ENCODE data around the gene TRIM33. TPM values are rescaled to one million over a fixed set of nuclear protein-coding genes. Genes with fewer than 3 reads are reported as not detected.

Gene TRIM33
- total RNA-seq, 1 experiment from 2014 or later: 41.2 TPM

- ChIA-PET CTCF (no interaction called here), POLR2A (no interaction called here)
Measured at GRCh38 chr1:114431026-114431425, 80.0 kb downstream of the TRIM33 start.

More at GRCh38 chr1:114431026-114431425, 80.0 kb downstream of the TRIM33 start:
- no peaks in the 10 kb centered on the region for H3K27me3 ChIP-seq (ENCODE audit: insufficient read depth, low read length)
- no peak overlapping the region for H3K9ac ChIP-seq (ENCODE audit: low read length)
- no peak for DNase-seq (ENCODE audit: low read depth, low spot score)
- intact Hi-C loops (cut with micrococcal nuclease): no loop called here
- H3K4me2 ChIP-seq (ENCODE audit: low read length): no peak overlapping the region
- no peaks in the 10 kb centered on the region for H4K20me1 ChIP-seq (ENCODE audit: insufficient read depth)
- H3K4me3 ChIP-seq (replicated peaks in 1 of 2; ENCODE audit: low read depth in 1 of 2, low read length in 2 of 2): no peak overlapping the region
- no TSS peak for BruUV-seq (replicated peaks)
- no peak overlapping the region for H2AFZ ChIP-seq (ENCODE audit: low read depth, low read length, poor library complexity, severe bottlenecking)
- H3K79me2 ChIP-seq (ENCODE audit: insufficient read depth, low read length): peaks cover 30% of the 10 kb centered on the region
- H3K9me3 ChIP-seq (ENCODE audit: control insufficient read depth in 1 of 2, insufficient read depth in 1 of 2, low read depth in 1 of 2, low read length in 2 of 2): no peaks in the 10 kb centered on the region
- no peak for ATAC-seq
- H3K27ac ChIP-seq (ENCODE audit: low read depth, low read length): no peak overlapping the region
- no peaks in the 10 kb centered on the region for H3K4me1 ChIP-seq (ENCODE audit: control insufficient read depth in 1 of 2, insufficient read depth in 2 of 2, low read length in 2 of 2)
- TF ChIP-seq SIN3A (IDR thresholded peaks at IDR 0.05; ENCODE audit: low read depth): no peak
- no peak for TF ChIP-seq ATF3 (IDR thresholded peaks at IDR 0.05)
- TF ChIP-seq RAD21 (IDR thresholded peaks at IDR 0.05; ENCODE audit: low read depth): no peak
- TF ChIP-seq SRF (IDR thresholded peaks at IDR 0.05; ENCODE audit: low read depth): no peak
- TF ChIP-seq SP1 (IDR thresholded peaks at IDR 0.05; ENCODE audit: low read depth): no peak
- no peak for TF ChIP-seq CTCF (IDR thresholded peaks at IDR 0.05 in 2 of 3, conservative IDR thresholded peaks at IDR 0.05 in 1 of 3; ENCODE audit: borderline replicate concordance in 1 of 3, insufficient read depth in 1 of 3, low read depth in 2 of 3, low read length in 2 of 3)
- H3K9me2 ChIP-seq (ENCODE audit: insufficient read depth): no peaks in the 10 kb centered on the region
- RAD21 ChIA-PET (ENCODE audit: low non-redundant PET in 1 of 2, low total read pairs in 2 of 2, uncharacterized antibody in 2 of 2, unreplicated experiment in 2 of 2): no interaction called here
- H3K36me3 ChIP-seq (ENCODE audit: control insufficient read depth in 1 of 2, insufficient read depth in 2 of 2, low read length in 2 of 2): peaks cover 3 to 8% of the 10 kb centered on the region in 2 experiments; a peak in 3 of 4 replicates
